Measurements from ENCODE around the gene SLC25A17.

GRCh38 chr22:40720538-40721256 is 98.4 kb downstream of the SLC25A17 start:
- no peak for TF ChIP-seq CTCF (IDR thresholded peaks at IDR 0.05; ENCODE audit: low read depth, low read length)
- TF ChIP-seq EZH2phosphoT487 (IDR thresholded peaks at IDR 0.05; ENCODE audit: low read depth): no peak
